Measurements from ENCODE around the gene CLIP4.
"Not testable (repeated sequence)": the region's sequence is repeated elsewhere in the genome, so short reads cannot be mapped to it uniquely, and the experiment has no call there.

The CLIP4 gene

GRCh38 chr2:29080886-29081743, 34.1 kb upstream of the CLIP4 start:
- Histone ChIP-seq H3K4me2 (ENCODE audit: low read depth, low read length, poor library complexity, severe bottlenecking) (no peak overlapping the region), H3K9me3 (ENCODE audit: insufficient read depth, low read depth, low read length) (no peaks in the 10 kb centered on the region; the same call in 1 of the 2 replicates)
- no peak for TF ChIP-seq EZH2phosphoT487 (IDR thresholded peaks at IDR 0.05; ENCODE audit: borderline replicate concordance)
- no peak for TF ChIP-seq CTCF (conservative IDR thresholded peaks at IDR 0.05; ENCODE audit: low read length)

DNA sequence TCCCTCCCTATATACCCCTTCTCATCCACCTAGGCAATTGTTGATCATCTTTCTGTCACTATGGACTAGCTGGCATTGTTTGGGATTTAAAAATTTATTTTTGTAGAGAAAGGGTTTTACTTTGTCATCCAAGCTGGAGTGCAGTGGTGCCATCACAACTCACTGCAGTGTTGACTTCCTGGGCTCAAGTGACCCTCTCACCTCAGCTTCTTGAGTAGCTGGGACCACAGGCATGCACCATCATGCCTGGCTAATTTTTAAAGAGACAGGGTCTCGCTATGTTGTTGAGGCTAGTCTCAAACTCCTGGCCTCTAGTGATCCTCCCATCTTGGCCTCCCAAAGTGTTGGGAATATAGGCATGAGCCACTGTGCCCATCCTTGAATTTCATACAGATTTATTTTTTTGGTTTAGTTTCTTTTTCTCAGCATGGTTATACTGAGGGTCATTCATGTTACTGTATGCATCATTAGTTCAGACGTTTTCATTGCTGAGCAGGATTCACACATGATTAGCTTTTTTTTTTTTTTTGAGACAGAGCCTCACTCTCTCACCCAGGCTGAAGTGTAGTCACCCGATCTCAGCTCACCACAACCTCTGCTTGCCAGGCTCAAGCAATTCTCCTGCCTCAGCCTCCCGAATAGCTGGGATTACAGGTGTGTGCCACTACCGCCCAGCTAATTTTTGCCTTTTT, 32.3 kb upstream of the CLIP4 start:
- Histone ChIP-seq H3K4me1 (ENCODE audit: insufficient read depth, low read length, poor library complexity, severe bottlenecking) (no peaks in the 10 kb centered on the region), H4K20me1 (ENCODE audit: insufficient read depth, low read length, poor library complexity, severe bottlenecking) (no peaks in the 10 kb centered on the region), H3K4me2 (ENCODE audit: low read depth, low read length, poor library complexity, severe bottlenecking) (no peak overlapping the region), H3K79me2 (ENCODE audit: insufficient read depth, low read length) (no peaks in the 10 kb centered on the region), H3K36me3 (ENCODE audit: insufficient read depth, low read length) (no peaks in the 10 kb centered on the region), H2AFZ (ENCODE audit: low read length) (no peak overlapping the region), H3K27me3 (ENCODE audit: insufficient read depth, low read length, poor library complexity, severe bottlenecking) (no peaks in the 10 kb centered on the region), H3F3A (ENCODE audit: low read depth) (no peaks in the 10 kb centered on the region), H3K4me3 (ENCODE audit: low read length, poor library complexity, severe bottlenecking) (no peak overlapping the region), H3K9me2 (replicated peaks; ENCODE audit: low read depth, low read length) (no peaks in the 10 kb centered on the region), H3K9ac (ENCODE audit: low read depth, low read length, poor library complexity, severe bottlenecking) (no peak overlapping the region), H3K9me3 (ENCODE audit: insufficient read depth, low read depth, low read length) (no peaks in the 10 kb centered on the region; the same call in 1 of the 2 replicates)
- TF ChIP-seq CTCF (conservative IDR thresholded peaks at IDR 0.05; ENCODE audit: low read length): no peak
- TF ChIP-seq EZH2phosphoT487 (IDR thresholded peaks at IDR 0.05; ENCODE audit: borderline replicate concordance): no peak

More at GRCh38 chr2:29080886-29081743, 34.1 kb upstream of the CLIP4 start:
- no peaks in the 10 kb centered on the region for H3F3A ChIP-seq (ENCODE audit: low read depth)
- no peak overlapping the region for H3K9ac ChIP-seq (ENCODE audit: low read depth, low read length, poor library complexity, severe bottlenecking)
- no peaks in the 10 kb centered on the region for H3K9me2 ChIP-seq (replicated peaks; ENCODE audit: low read depth, low read length)
- no peaks in the 10 kb centered on the region for H3K36me3 ChIP-seq (ENCODE audit: insufficient read depth, low read length)
- no peaks in the 10 kb centered on the region for H3K27me3 ChIP-seq (ENCODE audit: insufficient read depth, low read length, poor library complexity, severe bottlenecking)
- no peak overlapping the region for H2AFZ ChIP-seq (ENCODE audit: low read length)
- H3K4me3 ChIP-seq (ENCODE audit: low read length, poor library complexity, severe bottlenecking): no peak overlapping the region
- no peaks in the 10 kb centered on the region for H3K4me1 ChIP-seq (ENCODE audit: insufficient read depth, low read length, poor library complexity, severe bottlenecking)
- no peaks in the 10 kb centered on the region for H4K20me1 ChIP-seq (ENCODE audit: insufficient read depth, low read length, poor library complexity, severe bottlenecking)
- no peaks in the 10 kb centered on the region for H3K79me2 ChIP-seq (ENCODE audit: insufficient read depth, low read length)

- Histone ChIP-seq H3K4me3 (ENCODE audit: low read length, poor library complexity, severe bottlenecking) (no peak overlapping the region), H3K4me1 (ENCODE audit: insufficient read depth, low read length, poor library complexity, severe bottlenecking) (no peaks in the 10 kb centered on the region), H3K79me2 (ENCODE audit: insufficient read depth, low read length) (no peaks in the 10 kb centered on the region), H3K4me2 (ENCODE audit: low read depth, low read length, poor library complexity, severe bottlenecking) (no peak overlapping the region), H3K36me3 (ENCODE audit: insufficient read depth, low read length) (no peaks in the 10 kb centered on the region), H2AFZ (ENCODE audit: low read length) (no peak overlapping the region), H3K9me2 (replicated peaks; ENCODE audit: low read depth, low read length) (no peaks in the 10 kb centered on the region), H3K27me3 (ENCODE audit: insufficient read depth, low read length, poor library complexity, severe bottlenecking) (no peaks in the 10 kb centered on the region), H3K9ac (ENCODE audit: low read depth, low read length, poor library complexity, severe bottlenecking) (no peak overlapping the region), H4K20me1 (ENCODE audit: insufficient read depth, low read length, poor library complexity, severe bottlenecking) (no peaks in the 10 kb centered on the region), H3K9me3 (ENCODE audit: insufficient read depth, low read depth, low read length) (no peaks in the 10 kb centered on the region; the same call in 1 of the 2 replicates), H3F3A (ENCODE audit: low read depth) (no peaks in the 10 kb centered on the region)
- TF ChIP-seq EZH2phosphoT487 (IDR thresholded peaks at IDR 0.05; ENCODE audit: borderline replicate concordance): no peak
- TF ChIP-seq CTCF (conservative IDR thresholded peaks at IDR 0.05; ENCODE audit: low read length): no peak
Measured at GRCh38 chr2:29084554-29084953, 30.7 kb upstream of the CLIP4 start.

GRCh38 chr2:29090311-29090710, 24.9 kb upstream of the CLIP4 start:
- H3K9ac ChIP-seq (ENCODE audit: low read depth, low read length, poor library complexity, severe bottlenecking); H3K9me3 ChIP-seq (ENCODE audit: insufficient read depth, low read depth, low read length); H2AFZ ChIP-seq (ENCODE audit: low read length); H3K79me2 ChIP-seq (ENCODE audit: insufficient read depth, low read length); H3F3A ChIP-seq (ENCODE audit: low read depth); H3K27me3 ChIP-seq (ENCODE audit: insufficient read depth, low read length, poor library complexity, severe bottlenecking); H3K9me2 ChIP-seq (replicated peaks; ENCODE audit: low read depth, low read length); H3K4me2 ChIP-seq (ENCODE audit: low read depth, low read length, poor library complexity, severe bottlenecking); H4K20me1 ChIP-seq (ENCODE audit: insufficient read depth, low read length, poor library complexity, severe bottlenecking); H3K4me3 ChIP-seq (ENCODE audit: low read length, poor library complexity, severe bottlenecking); H3K36me3 ChIP-seq (ENCODE audit: insufficient read depth, low read length); H3K4me1 ChIP-seq (ENCODE audit: insufficient read depth, low read length, poor library complexity, severe bottlenecking): not testable (repeated sequence)

All from Loucy (cell line).